SK-N-SH (cell line): ENCODE measurements around the gene CACNG3. TPM values are rescaled to one million over a fixed set of nuclear protein-coding genes. Genes with fewer than 3 reads are reported as not detected.

Source experiments
- CTCF ChIA-PET: fragments of 300-600, 350-600 bp; formaldehyde crosslinking; extraction: SDS; loops from one replicate; lab custom pipeline; 2021; lab: Yijun Ruan, JAX
- POLR2A ChIA-PET: fragments of 350-600 bp; sonication (Branson Sonifier 250); formaldehyde crosslinking; extraction: SDS; loops from one replicate; lab custom pipeline; 2020; ENCODE audit warnings: antibody characterized with exemption, inconsistent platforms; lab: Yijun Ruan, JAX
- DNase-seq: peaks from one replicate; pipeline ENCODE4 v3.0.0; 2012
- H2AFZ ChIP-seq: fragments of 200-600 bp; sonication (generic); 2 replicates; pipeline ENCODE4 v1.8.1; 2016; ENCODE audit warnings: antibody characterized with exemption, mild to moderate bottlenecking, low read depth
- H3F3A ChIP-seq: fragments of 200-600 bp; sonication (generic); replicated peaks from 2 replicates; pipeline ENCODE3; 2016; ENCODE audit warnings: antibody characterized with exemption, mild to moderate bottlenecking; ENCODE audit not compliant: insufficient read depth
- H3K27ac ChIP-seq, 2 experiments: fragments of 200-500 bp in 1 of 2; fragments of 200-600 bp in 1 of 2; sonication (Bioruptor generic) in 1 of 2; sonication (generic), shearing (Covaris generic) in 1 of 2; 2 replicates each; pipeline versions ENCODE4 v1.5.1 to v1.6.1; 2014 to 2016; ENCODE audit warnings: low read depth in 2 of 2, inconsistent platforms in 1 of 2, low read length in 1 of 2, mild to moderate bottlenecking in 1 of 2, mixed read lengths in 1 of 2
- H3K27me3 ChIP-seq: fragments of 200-600 bp; sonication (generic), shearing (Covaris generic); 2 replicates; pipeline ENCODE4 v1.6.1; 2016; ENCODE audit warnings: mixed run types; ENCODE audit not compliant: insufficient read depth
- H3K36me3 ChIP-seq, 2 experiments: fragments of 200-500 bp in 1 of 2; fragments of 200-600 bp in 1 of 2; sonication (Bioruptor generic) in 1 of 2; sonication (generic) in 1 of 2; replicated peaks in 1 of 2; 2 replicates each; pipeline versions ENCODE3 to v1.5.1; 2014 to 2016; ENCODE audit warnings: low read length in 1 of 2, mild to moderate bottlenecking in 1 of 2; ENCODE audit not compliant: insufficient read depth in 2 of 2, control insufficient read depth in 1 of 2
- H3K4me1 ChIP-seq, 2 experiments: fragments of 200-500 bp in 1 of 2; fragments of 200-600 bp in 1 of 2; sonication (Bioruptor generic) in 1 of 2; sonication (generic), shearing (Covaris generic) in 1 of 2; 2 replicates each; pipeline versions ENCODE4 v1.5.1 to v1.6.1; 2014 to 2016; ENCODE audit warnings: low read depth in 1 of 2, low read length in 1 of 2, mixed run types in 1 of 2; ENCODE audit not compliant: insufficient read depth in 2 of 2, control insufficient read depth in 1 of 2
- H3K4me2 ChIP-seq: fragments of 200-600 bp; sonication (generic), shearing (Covaris generic); 2 replicates; pipeline ENCODE4 v1.6.1; 2017; ENCODE audit warnings: mixed run types
- H3K4me3 ChIP-seq, 2 experiments: fragments of 200-500 bp in 1 of 2; fragments of 200-600 bp in 1 of 2; sonication (Bioruptor generic) in 1 of 2; sonication (generic), shearing (Covaris generic) in 1 of 2; 2 replicates each; pipeline versions ENCODE4 v1.5.1 to v1.8.1; 2014 to 2016; ENCODE audit warnings: low read depth in 2 of 2, inconsistent platforms in 1 of 2, low read length in 1 of 2, mild to moderate bottlenecking in 1 of 2, mixed read lengths in 1 of 2, moderate library complexity in 1 of 2
- H3K79me2 ChIP-seq: fragments of 200-600 bp; sonication (generic); 2 replicates; pipeline ENCODE4 v1.8.1; 2017; ENCODE audit warnings: mild to moderate bottlenecking; ENCODE audit not compliant: insufficient read depth
- H3K9ac ChIP-seq: fragments of 200-600 bp; sonication (generic); 2 replicates; pipeline ENCODE4 v1.6.1; 2017; ENCODE audit warnings: mixed run types
- H3K9me2 ChIP-seq: fragments of 200-600 bp; sonication (generic); 2 replicates; pipeline ENCODE4 v1.6.1; 2017; ENCODE audit warnings: mixed run types
- H3K9me3 ChIP-seq: fragments of 200-600 bp; sonication (generic); 2 replicates; pipeline ENCODE4 v1.6.1; 2017; ENCODE audit warnings: mixed run types, mild to moderate bottlenecking, moderate library complexity
- H4K20me1 ChIP-seq: fragments of 200-600 bp; sonication (generic); 2 replicates; pipeline ENCODE4 v1.6.1; 2017; ENCODE audit warnings: mild to moderate bottlenecking, mixed run types; ENCODE audit not compliant: insufficient read depth
- CHD2 ChIP-seq: fragments of 150-350 bp; IDR thresholded peaks from 2 replicates; pipeline ENCODE4 v1.6.1; 2018; ENCODE audit warnings: low read length; ENCODE audit not compliant: partially characterized antibody
- ELF1 ChIP-seq: IDR thresholded peaks from 2 replicates; pipeline ENCODE4 v1.4.0; 2012
- EP300 ChIP-seq, 2 experiments: IDR thresholded peaks; 2 replicates each; pipeline versions ENCODE4 v1.4.0 to v1.6.1; 2012; ENCODE audit warnings: borderline replicate concordance in 1 of 2, low read depth in 1 of 2, low read length in 1 of 2
- EZH2phosphoT487 ChIP-seq: fragments of 200-600 bp; sonication (generic); IDR thresholded peaks from 2 replicates; pipeline ENCODE4 v1.6.1; 2017; ENCODE audit warnings: low read depth, mixed run types, mild to moderate bottlenecking, antibody characterized with exemption, moderate library complexity, borderline replicate concordance
- FOSL2 ChIP-seq: IDR thresholded peaks from 2 replicates; pipeline ENCODE4 v1.4.0; 2012; ENCODE audit warnings: low read depth, mild to moderate bottlenecking, moderate library complexity, borderline replicate concordance
- FOXJ3 ChIP-seq: sonication (generic); formaldehyde crosslinking; IDR thresholded peaks from 2 replicates; pipeline ENCODE4 v1.5.1; 2020; ENCODE audit warnings: mild to moderate bottlenecking, missing genetic modification reagents
- FOXM1 ChIP-seq: IDR thresholded peaks from 2 replicates; pipeline ENCODE4 v1.4.0; 2012; ENCODE audit warnings: low read depth, mild to moderate bottlenecking
- JUND ChIP-seq: IDR thresholded peaks from 2 replicates; pipeline ENCODE4 v1.4.0; 2012
- NFIC ChIP-seq: IDR thresholded peaks from 2 replicates; pipeline ENCODE4 v1.4.0; 2012; ENCODE audit warnings: borderline replicate concordance
- RCOR1 ChIP-seq: fragments of 150-350 bp; IDR thresholded peaks from 2 replicates; pipeline ENCODE4 v1.6.1; 2017; ENCODE audit warnings: antibody characterized with exemption, low read length
- RXRA ChIP-seq: IDR thresholded peaks from 2 replicates; pipeline ENCODE4 v1.4.0; 2012; ENCODE audit warnings: low read depth, mild to moderate bottlenecking, borderline replicate concordance
- SIN3A ChIP-seq: IDR thresholded peaks from 2 replicates; pipeline ENCODE4 v1.6.1; 2012; ENCODE audit warnings: low read depth, mild to moderate bottlenecking, low read length, moderate library complexity, borderline replicate concordance
- SMC3 ChIP-seq: IDR thresholded peaks from 2 replicates; pipeline ENCODE4 v1.6.1; 2012; ENCODE audit warnings: low read depth, low read length, improper control_type of control experiment
- TEAD4 ChIP-seq: IDR thresholded peaks from 2 replicates; pipeline ENCODE4 v1.4.0; 2012; ENCODE audit warnings: mild to moderate bottlenecking, borderline replicate concordance; ENCODE audit not compliant: insufficient read depth
- YY1 ChIP-seq: IDR thresholded peaks from 2 replicates; pipeline ENCODE4 v1.4.0; 2012; ENCODE audit warnings: low read depth, mild to moderate bottlenecking
- WGBS: methylation state at CpG from one replicate; pipeline ENCODE4 v1.1.6; 2017; ENCODE audit warnings: low lambda C conversion rate; 5-methylcytosine and 5-hydroxymethylcytosine counted together
- polyA plus RNA-seq, 3 experiments: library from polyadenylated mRNA; depleted of rRNA; stranded (reverse); fragments of >200 nt; gene quantifications; 2 replicates each; pipeline ENCODE4 v1.2.3, GENCODE V29; 2012
- TF ChIP-seq, protein P1 (sequence below): IDR thresholded peaks from 2 replicates; pipeline ENCODE4 v1.4.0; 2012; ENCODE audit warnings: low read depth, borderline replicate concordance
- TF ChIP-seq, protein P2 (sequence below): IDR thresholded peaks from 2 replicates; pipeline ENCODE4 v1.4.0; 2012; ENCODE audit warnings: low read depth, borderline replicate concordance
- TF ChIP-seq, protein P3 (sequence below): IDR thresholded peaks from 2 replicates; pipeline ENCODE4; 2012

The CACNG3 gene
- polyA plus RNA-seq, 1 of the 3 experiments (the other 2 are of a cell fraction) = not detected

DNA sequence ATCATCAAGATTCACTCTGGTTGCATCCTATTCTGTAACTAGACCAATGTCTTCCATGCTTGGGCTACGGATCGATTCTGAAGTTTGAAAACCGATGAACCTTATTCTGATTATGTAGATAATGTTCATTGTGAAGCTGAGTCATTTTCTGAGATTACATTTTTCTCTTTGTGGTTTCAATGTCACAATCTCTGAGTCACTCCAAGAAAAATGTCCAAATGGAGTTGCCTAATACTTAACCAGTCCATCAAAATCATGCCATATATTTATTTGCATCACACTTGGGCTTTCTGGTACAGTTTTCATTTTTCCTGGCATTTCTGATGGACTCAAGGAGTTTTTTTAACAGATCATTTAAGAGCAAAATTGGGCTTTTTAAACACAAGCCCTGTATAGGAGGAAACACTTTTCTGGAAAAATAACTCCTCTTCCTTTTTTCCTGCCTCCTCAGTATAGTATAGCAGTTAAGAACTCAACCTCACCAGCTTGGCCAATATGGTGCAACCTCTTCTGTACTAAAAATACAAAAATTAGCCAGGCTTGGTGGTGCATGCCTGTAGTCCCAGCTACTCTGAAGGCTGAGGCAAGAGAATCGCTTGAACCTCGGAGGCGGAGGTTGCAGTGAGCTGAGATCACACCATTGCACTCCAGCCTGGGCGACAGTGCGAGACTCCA lies 17.5 kb downstream of the CACNG3 start:
- Histone ChIP-seq H3K36me3 (no peaks in the 10 kb centered on the region), H3K79me2 (no peaks in the 10 kb centered on the region), H3K9me3 (no peaks in the 10 kb centered on the region), H3K27me3 (no peaks in the 10 kb centered on the region), H3K4me3 (no peak overlapping the region)
- 38% methylated on average over 8 of the region's 8 CpGs for WGBS
- CTCF ChIA-PET = interaction anchor here (2.2 kb wide), 1 partner anchor 20 kb away, joined by 9 read pairs; no protein-coding TSS in a partner anchor
- TF ChIP-seq RXRA (no peak), RCOR1 (no peak), FOSL2 (0 out of 2 replicates have a peak, but pooled peaks have one; percentile 7)
- TF ChIP-seq, all 33 proteins: peak for 1
- Histone ChIP-seq H2AFZ (no peak overlapping the region), H3K9me2 (no peaks in the 10 kb centered on the region), H4K20me1 (no peaks in the 10 kb centered on the region), H3K4me2 (no peak overlapping the region), H3K27ac (no peak overlapping the region), H3F3A (no peaks in the 10 kb centered on the region), H3K9ac (no peak overlapping the region), H3K4me1 (no peaks in the 10 kb centered on the region)
- POLR2A ChIA-PET = no interaction called here
- no peak for DNase-seq

DNA sequence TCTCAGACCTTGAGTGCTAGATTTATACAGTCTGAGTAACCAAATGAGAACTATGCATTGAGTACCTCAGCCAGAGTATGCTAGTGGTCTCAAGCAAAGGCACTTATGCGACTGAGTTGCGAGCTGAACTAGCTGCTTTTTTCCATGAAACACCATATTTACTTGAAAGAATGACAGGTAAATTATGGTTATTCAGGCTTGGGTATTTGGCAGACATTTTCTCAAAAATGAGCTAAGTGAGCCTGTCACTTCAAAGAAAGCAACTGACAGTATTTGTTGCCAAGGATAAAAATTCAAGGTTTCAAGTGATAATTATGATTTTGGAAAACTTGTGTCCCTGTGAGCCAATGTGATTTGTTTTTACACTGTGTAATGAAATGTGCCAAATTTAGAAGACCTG lies 19.3 kb downstream of the CACNG3 start:
- no peaks in the 10 kb centered on the region for H3K79me2 ChIP-seq
- no peaks in the 10 kb centered on the region for H3F3A ChIP-seq
- no peaks in the 10 kb centered on the region for H3K9me2 ChIP-seq
- ChIA-PET POLR2A (no interaction called here), CTCF (interaction anchor here (1.9 kb wide), 1 partner anchor 23 kb away, joined by 6 read pairs; no protein-coding TSS in a partner anchor)
- TF ChIP-seq NFIC (no peak), EZH2phosphoT487 (no peak), JUND (no peak), FOXM1 (no peak), TEAD4 (no peak), RXRA (no peak)
- TF ChIP-seq, protein P1, sequence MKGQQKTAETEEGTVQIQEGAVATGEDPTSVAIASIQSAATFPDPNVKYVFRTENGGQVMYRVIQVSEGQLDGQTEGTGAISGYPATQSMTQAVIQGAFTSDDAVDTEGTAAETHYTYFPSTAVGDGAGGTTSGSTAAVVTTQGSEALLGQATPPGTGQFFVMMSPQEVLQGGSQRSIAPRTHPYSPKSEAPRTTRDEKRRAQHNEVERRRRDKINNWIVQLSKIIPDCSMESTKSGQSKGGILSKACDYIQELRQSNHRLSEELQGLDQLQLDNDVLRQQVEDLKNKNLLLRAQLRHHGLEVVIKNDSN = no peak
- TF ChIP-seq, all 33 proteins: peak for 0
- no peak overlapping the region for H3K4me2 ChIP-seq
- no peaks in the 10 kb centered on the region for H4K20me1 ChIP-seq
- WGBS = 61% methylated on average over 2 of the region's 2 CpGs
- H3K4me1 ChIP-seq = no peaks in the 10 kb centered on the region
- H3K9me3 ChIP-seq = no peaks in the 10 kb centered on the region
- H3K36me3 ChIP-seq = no peaks in the 10 kb centered on the region
- H2AFZ ChIP-seq = no peak overlapping the region
- H3K27ac ChIP-seq = no peak overlapping the region
- no peak overlapping the region for H3K9ac ChIP-seq
- H3K27me3 ChIP-seq = no peaks in the 10 kb centered on the region
- no peak for DNase-seq
- no peak overlapping the region for H3K4me3 ChIP-seq

DNA sequence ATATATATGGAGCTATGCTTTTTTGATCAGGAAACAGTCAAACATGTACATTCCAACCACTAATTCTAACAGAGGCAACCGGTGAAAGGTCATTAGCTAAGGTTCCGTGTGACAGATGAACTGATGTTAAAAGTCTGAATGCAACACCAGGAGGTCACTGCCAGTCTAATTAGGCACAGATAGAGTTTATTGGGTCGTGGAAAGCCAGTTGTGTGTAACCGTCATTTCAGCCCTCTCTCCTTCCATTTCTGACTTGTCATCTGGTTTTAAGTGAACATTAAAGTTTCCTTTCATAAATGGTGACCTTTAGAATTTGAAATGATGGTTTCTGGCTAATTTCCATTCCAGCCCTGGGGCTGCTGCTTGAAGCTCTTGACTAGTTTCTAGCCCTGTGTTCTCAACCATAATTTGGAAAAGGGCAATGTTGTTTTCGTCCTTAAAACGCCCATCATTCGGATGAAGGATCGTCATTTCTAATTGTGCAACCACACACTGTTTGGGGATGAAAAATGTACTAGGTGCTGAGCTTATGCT lies 23.9 kb downstream of the CACNG3 start:
- CTCF ChIA-PET = no interaction called here
- H4K20me1 ChIP-seq = no peaks in the 10 kb centered on the region
- no peak for TF ChIP-seq EP300 (IDR thresholded peaks at IDR 0.05; ENCODE audit: borderline replicate concordance in 1 of 2, low read depth in 1 of 2, low read length in 1 of 2)
- no peak for TF ChIP-seq CHD2
- TF ChIP-seq YY1 = no peak
- TF ChIP-seq ELF1 = no peak
- TF ChIP-seq, protein P2, sequence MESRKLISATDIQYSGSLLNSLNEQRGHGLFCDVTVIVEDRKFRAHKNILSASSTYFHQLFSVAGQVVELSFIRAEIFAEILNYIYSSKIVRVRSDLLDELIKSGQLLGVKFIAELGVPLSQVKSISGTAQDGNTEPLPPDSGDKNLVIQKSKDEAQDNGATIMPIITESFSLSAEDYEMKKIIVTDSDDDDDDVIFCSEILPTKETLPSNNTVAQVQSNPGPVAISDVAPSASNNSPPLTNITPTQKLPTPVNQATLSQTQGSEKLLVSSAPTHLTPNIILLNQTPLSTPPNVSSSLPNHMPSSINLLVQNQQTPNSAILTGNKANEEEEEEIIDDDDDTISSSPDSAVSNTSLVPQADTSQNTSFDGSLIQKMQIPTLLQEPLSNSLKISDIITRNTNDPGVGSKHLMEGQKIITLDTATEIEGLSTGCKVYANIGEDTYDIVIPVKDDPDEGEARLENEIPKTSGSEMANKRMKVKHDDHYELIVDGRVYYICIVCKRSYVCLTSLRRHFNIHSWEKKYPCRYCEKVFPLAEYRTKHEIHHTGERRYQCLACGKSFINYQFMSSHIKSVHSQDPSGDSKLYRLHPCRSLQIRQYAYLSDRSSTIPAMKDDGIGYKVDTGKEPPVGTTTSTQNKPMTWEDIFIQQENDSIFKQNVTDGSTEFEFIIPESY = no peak
- no peak for TF ChIP-seq SMC3
- TF ChIP-seq SIN3A = no peak
- TF ChIP-seq, protein P3, sequence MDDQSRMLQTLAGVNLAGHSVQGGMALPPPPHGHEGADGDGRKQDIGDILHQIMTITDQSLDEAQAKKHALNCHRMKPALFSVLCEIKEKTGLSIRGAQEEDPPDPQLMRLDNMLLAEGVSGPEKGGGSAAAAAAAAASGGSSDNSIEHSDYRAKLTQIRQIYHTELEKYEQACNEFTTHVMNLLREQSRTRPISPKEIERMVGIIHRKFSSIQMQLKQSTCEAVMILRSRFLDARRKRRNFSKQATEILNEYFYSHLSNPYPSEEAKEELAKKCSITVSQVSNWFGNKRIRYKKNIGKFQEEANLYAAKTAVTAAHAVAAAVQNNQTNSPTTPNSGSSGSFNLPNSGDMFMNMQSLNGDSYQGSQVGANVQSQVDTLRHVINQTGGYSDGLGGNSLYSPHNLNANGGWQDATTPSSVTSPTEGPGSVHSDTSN = no peak
- no peak for TF ChIP-seq NFIC
- no peak for TF ChIP-seq JUND
- no peak for TF ChIP-seq FOXJ3 (CRISPR knock-in tag)

More for the DNA sequence above, 23.9 kb downstream of the CACNG3 start:
- no peak overlapping the region for H2AFZ ChIP-seq
- H3K4me1 ChIP-seq = no peaks in the 10 kb centered on the region
- 8% methylated on average over 8 of the region's 8 CpGs for WGBS
- no peaks in the 10 kb centered on the region for H3K79me2 ChIP-seq
- POLR2A ChIA-PET = no interaction called here
- no peak overlapping the region for H3K27ac ChIP-seq
- no peak overlapping the region for H3K4me2 ChIP-seq
- no peak overlapping the region for H3K9ac ChIP-seq
- no peaks in the 10 kb centered on the region for H3K27me3 ChIP-seq
- DNase-seq = no peak
- no peak overlapping the region for H3K4me3 ChIP-seq
- no peaks in the 10 kb centered on the region for H3F3A ChIP-seq
- no peaks in the 10 kb centered on the region for H3K9me2 ChIP-seq
- no peaks in the 10 kb centered on the region for H3K36me3 ChIP-seq
- H3K9me3 ChIP-seq = no peaks in the 10 kb centered on the region
